Ecto neural progenitor cell (in vitro differentiated cells): ENCODE data around the gene DUSP7.

Experiments
- DNase-seq: peaks from one replicate; pipeline ENCODE4 v3.0.0-alpha.2; 2018; ENCODE audit warnings: low spot score

DUSP7 gene

DNA sequence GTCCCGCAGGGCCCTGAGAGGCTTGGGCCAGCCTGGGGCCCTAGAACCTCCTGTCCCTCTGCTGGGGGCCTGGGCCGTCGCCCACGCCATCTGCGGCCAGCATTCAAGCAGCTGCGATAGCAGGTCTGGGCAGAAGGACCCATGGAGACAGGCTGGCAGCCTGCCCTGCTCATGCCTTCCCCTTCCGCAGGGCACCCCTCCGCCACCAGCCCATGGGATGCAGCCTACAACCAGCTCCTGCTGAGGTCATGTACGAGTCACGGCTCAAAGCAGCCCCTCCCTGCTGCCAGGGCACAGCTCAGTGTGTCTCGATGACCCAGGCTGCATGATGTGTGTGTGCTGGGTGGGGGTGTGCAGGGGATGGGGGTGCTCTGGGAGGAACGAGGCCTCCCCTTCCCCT, 27.8 kb downstream of the DUSP7 start:
- DNase-seq = no peak

DNA sequence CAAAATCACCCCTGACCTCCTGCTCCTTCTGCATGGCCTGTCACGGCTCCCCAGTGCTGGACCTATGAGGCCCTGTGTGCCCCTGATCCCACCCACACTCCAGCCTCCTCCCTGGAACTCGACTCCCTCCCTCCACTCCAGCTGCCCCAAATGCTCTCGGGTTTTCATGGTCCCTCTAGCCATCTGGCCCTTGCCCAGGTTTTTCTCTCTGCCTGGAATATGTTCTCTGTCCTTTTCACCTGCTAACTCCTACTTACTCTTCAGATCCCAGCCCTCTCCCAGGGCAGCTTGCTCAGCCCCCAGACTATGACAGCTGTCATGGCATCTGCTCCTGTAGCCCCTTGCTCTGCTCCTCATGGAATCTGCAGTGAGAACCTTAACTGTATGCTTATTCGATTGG, 30.3 kb downstream of the DUSP7 start:
- no peak for DNase-seq

DNA sequence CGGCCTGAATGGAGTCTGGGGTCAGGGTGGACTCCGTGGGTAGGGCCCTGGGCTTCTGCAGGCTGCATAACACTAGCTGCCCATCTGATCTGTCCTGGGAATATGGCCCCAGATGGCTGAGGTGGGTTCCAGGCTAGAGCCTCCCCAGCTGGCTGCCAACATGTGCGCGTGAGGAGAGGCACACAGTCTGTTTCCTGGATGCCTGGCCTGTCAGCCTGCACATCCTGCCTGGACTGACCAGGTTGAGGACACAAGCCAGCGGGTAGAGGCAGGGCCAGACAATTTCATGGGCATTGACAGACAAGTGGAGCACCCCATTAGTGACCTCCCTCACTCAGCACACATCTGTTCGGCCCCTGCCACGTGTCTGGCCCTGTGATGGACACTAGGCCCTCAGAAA, 30.9 kb downstream of the DUSP7 start:
- DNase-seq = no peak

DNA sequence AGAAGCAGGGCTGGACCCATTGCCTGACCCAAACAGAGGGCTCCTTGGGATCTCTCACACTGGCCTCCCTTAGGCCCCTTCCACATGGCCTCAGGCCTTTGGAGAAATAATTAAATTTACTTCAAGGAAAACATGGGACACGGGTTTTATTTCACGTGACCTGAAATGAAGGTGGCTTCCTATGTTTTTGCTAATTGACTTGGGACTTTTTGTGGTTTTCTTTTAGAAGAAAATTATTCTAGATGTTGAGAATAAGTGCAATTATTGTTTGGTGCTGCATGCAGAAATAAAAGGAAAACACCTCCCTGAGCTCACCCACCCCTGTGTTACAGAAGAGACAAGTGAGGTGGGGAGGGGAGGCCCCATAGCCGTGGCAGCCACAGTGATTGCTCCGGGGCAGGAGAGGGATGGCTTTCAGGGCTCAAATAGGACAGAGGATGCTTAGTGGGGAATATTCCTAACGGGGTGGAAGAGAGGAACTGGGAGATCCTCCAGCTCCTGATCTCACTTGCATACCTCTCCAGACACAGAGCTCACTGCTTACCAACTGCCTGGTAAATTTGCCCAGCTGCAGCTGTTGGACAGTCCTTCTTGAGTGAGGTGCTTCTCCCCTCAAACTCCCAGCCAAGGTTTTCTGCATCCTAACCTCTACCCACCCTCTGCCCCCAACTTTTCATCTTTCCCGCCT, 31.5 kb downstream of the DUSP7 start:
- DNase-seq = no peak

DNA sequence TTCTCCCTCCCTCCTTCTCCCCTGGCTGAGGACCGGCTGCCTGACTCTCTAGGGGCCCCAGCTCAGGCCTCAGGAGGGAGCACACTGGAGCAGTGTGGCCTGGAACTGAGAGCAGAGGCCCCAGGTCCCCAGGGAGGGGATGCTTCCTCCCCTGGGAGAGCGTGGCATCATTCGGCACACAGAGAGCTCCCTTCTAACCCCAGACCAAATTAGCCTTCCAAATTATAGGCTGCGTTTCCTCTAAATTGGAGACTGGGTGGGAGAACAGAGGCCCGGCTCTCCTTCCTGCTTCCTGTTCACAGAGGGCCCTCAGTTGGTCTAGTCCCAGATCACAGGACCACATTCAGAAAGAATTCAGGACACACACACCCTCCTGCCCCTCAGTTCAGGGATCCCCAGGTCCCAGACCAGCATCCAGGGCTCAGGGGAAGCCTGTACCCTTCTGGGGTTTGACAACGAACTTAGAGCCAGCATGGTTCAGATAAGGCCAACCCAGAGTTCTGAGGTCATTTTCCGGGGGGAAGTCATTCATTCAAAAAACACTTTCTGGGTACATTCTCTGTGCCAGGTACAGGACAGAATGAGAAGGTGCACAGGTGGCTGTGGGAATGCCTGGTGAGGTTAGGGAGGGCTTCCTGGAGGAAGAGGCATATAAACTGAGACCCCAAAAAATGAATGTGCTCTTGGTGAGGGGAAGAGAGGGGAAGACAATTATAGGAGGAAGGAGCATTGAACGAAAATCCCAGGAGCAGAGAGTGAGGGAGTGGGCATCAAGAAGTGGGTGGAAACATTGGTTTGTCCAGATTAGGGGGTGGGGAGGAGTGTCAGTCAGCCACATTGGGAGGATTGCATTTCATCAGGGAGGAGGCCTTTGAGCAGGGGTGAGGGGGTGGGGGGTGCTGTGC, 32.3 kb downstream of the DUSP7 start:
- DNase-seq = no peak

DNA sequence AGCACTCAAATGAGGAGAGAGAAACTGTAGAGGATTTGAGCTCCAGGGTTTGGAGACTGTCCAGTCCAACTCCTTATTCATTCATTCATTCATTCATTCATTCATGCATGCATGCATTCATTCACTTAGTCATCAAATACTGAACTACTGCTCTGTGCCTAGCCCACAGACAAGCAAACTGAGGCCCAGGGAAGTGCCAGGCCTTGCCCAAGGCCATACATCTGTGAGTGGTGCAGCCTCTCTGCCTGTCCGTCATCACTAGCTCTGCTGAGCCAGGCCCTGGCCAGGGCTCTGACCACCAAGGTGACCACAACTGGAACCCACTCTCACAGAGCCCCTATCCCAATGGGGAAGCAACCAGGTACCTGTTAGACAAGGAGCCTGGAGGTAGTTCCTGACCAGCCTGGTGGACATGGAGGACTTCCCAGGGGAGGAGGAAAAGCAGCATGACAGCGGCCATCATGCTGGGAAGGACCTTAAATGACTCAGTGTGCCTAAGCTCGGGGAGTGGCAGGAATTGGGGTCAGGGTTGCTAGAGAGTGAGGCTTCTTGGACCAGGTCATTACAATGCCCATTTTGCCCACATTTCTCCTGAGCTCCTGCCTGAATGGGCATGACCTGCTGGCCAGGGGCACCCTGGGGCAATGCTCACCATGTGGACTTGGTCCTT, 33.1 kb downstream of the DUSP7 start:
- no peak for DNase-seq

DNA sequence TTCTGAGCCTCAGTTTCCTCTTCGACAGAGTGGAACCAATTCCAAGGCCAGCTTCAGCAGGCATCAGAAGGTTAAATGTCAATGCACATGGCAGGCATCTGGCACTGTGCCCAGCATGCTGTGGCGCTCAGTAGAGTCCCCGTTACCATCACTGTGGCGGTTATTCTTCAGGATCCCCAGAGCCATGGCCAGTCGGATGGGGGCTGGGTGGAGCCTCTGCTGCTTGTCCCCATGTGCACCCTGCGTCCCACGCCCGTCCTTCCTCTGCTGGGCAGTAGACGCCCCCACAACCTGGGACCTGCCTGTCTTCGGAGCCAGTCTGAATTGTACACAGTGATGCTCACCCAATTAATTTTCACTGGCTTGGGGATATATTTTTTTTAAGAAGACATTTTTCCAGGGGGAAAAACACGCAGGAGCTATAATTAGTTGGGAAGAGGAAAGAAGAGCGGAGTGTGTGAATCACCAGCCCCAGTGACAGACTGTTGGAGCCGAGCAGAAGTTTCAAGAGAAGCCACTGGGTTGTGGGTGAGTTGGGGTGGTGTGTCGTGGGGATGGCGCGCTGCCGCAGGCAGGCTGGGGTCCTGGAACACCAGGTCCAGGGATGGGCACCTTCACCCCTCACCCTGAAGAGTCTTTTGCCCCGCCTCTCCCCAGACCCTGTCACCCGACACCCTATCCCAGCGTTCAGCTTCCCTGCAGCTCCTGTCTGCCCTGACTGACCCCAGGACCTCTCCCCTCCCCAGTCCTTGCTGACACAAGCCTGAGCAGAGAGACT, 33.9 kb downstream of the DUSP7 start:
- no peak for DNase-seq

DNA sequence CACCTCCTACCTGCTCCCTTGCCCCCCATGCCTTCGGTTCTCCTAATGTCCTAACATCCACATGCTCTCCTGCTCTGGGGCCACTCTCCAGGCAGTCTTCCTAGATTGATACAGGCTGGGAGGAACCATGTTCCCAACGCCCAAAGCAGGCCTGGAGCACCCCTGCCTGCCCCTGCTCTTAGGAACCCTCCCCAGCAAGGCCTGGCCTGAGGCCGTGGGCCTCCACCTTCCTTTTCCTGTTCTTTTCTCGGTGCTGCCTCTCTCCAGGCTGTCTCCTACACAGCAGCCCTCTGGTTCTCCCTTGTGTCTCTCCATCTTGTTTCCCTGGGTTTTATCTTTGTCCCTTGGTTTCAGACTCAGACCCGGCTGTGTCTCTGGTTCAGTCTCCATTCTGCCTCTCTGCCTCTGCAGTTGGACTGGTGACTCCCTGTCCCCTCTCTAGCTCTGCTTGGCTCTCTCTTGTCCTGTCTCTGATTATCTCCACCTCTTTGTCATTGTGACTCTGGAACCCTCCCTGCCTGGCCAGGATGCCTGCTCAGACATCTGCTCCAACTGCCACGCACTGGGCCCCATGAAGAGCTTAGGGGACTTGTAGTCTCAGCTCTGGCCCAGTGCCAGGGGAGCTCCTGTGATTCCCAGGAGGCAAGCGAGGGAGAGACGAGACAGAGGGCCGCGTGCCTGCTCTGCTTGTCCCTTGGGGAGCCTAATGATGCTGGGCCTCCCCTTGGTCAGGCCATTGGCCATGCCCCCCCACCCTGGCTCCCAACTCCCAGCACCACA, 34.7 kb downstream of the DUSP7 start:
- no peak for DNase-seq

DNA sequence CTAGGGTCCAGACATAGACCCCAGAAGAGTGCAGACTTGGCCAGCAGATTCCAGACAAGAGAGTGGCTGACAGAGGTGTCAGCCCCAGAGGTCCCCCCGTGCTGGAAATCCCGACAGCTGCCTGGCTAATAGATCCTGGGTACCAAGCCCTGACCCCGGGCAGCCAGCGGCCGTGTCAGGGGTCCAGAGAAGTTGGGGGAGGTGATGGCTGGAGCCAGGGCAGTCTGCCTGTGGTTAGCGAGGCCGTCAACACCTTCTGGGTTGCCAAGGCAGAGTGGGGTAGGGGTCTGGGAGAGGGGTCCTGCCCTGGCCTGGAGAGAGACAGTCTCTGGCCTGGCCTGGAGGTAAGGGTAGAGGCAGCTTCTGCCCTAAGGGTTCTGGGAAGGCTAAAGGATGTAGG, 35.6 kb downstream of the DUSP7 start:
- DNase-seq = no peak

DNA sequence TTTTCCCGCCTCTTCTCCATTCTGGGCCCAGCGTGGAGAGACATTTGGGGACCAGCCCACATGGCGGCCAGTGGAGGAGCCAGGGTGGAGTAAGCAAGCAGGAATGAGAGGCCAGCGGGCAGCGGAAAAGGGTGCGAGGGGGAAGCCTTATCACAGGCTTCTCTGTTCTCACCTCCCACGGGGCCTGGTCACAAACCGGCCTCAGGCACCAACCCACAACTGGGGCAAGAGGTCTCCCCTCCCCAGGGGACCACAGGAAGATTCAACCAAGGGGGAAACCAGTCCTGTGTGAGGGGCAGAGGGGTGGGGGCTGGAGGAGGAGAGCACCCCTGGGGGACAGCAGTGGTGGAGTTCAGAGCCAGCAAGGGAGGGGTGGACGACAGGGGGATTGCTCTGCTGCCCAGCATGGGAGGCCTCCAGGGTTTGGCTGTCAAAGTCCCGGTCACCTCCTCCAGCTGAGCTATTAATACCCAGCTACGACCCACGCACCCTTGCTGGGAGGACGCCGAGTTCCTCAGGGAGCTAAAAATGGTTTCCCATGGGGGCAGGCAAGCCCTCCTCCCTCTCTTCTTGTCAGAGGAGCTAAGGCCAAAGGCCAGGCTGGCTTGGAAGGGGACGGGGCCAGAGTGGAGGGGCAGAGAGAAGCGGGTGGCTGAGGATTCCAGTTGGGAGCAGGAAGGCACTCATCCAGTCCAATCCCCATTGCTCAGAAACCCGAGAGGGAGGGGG, 36.9 kb downstream of the DUSP7 start:
- DNase-seq = no peak

DNA sequence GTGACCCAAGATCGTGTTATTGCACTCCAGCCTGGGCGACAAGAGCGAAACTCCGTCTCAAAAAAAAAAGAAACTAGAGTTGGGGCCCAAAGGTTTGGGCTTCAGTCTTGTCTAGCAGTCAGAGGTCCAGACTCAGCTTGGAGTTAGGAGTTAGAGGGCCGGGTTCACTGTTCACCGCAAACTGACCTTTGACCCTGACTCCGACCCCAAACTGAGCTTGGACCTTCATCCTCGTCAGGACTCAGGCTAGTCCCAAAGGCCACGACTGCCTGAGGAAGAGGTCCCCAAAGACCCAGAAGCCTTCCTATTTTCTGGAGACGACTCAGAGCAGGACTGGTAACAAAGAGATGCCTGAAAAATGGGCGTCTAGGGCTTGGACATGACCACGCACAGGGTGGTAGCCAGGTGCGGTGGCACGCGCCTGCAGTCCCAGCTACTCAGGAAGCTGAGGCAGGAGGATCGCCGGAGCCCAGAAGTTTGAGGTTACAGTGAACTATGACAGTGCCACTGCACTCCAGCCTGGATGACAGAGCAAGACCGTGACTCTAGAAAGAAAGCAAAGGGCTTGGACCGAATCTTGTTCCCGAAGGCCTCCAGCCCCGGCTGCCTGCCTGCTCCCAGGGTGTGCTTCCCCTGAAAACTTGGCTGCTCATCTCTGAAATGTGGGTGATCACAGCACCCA, 37.9 kb downstream of the DUSP7 start:
- no peak for DNase-seq

DNA sequence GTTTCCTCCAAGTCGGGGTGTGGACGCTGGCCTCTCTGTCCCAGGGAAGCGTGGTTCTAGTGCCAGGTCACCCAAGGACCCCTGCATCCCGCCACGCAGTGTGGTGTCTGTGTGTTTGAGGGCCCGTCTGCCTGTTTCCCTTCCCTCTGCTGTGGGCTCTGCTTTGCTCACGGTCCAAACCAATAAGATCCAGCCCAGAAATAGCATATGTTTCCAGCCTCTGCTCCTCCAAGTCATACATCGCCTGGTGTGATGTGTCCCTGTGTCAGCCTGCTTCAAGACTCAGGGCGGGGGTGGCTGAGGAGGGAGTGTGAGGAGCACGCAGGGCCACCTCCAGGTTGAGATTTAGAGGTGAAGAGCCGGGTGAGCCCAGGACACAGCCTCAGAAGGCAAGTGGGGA, 38.8 kb downstream of the DUSP7 start:
- no peak for DNase-seq

DNA sequence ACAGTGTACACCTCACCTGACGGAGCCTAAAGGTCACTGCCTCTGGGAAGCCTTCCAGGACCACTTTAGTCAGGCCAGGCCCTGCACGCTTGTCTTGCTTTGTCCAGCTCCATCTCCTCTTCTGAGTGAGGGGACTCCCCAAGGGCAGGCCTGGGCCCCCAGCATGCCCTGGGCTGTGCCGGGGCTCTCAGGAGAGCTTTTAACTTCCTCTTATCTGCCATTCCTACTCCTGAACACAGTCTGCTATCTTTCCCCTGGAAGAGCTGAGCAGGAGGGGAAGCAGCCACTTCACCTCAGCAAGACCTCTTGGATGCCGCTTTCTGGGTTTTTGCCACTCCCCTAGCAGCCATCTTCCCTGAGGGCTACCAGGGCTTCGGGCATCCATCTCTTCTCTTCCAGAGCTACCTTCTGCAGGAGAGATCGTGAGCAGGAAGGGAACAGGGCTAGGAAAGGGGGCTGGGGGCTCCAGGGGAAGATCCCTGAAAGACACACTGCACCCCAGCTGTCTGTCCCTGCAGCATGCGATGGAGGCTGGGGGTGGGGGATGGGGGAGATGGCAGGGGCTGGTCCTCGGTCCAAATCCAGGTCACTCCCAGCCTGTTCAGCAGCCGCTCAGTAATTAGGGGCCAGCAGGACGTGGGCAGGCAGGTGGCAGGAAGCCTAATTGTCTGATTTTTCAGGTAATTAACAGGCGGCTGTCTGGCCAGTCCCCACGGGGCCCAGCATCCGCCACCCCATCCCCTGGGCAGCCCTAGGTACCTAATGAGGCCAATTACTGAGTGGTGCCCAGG, 40.7 kb downstream of the DUSP7 start:
- no peak for DNase-seq

DNA sequence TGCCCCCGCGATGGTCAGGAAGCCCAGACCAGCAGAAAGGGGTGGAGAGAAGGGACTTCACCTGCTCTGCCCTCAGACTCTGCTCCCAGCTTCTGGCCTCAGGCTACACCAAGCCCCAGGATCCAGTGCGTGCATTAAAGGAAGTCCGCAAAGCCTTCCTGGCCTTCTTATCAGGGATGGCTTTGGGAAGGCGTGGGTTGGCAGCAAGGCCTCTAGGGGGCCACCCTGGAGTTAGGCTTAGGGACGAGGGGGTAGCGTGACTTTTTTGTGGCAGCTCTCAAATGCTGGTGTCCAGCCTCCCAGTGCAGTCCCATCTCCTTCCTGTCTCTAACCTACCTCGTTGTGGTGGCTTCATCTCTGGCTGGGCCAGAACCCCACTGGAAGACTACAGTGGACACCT, 41.8 kb downstream of the DUSP7 start:
- DNase-seq = no peak

DNA sequence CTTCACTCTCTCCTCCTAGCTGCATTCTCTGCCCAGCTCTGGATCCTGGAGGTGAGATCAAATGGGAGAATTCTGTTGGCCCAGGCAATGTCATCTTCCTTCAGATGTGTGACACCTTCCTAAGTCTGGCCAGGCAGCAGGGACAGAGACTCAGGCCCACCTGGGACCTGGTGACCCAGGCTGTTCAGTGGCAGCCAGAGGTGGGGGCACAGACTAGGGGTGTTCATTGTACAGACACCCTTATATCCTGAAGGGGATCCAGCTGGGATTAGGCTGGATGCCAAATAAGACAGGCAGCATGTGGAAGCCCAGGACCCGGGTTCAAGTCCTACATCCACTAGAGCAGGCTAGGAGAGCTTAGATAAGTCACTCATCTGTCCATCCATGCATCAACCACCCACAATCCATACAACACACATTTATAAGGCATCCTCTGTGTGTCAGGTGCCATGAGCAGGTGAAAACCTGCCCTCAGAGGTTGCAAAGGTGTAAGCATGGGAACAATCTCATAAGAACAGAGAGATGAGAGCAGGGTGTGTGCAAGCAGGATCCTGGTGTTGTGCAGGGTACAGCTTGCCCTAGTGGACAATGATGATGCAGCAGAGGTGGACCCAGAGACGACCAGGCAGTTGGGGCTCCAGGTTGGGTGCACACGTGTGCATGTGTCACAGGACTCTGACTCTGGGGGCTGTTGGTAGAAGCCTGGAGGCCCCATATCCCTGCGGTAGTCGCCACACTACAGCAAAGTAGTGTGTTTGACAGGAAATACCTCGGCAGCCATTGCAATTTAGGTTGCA, 42.4 kb downstream of the DUSP7 start:
- DNase-seq = no peak

DNA sequence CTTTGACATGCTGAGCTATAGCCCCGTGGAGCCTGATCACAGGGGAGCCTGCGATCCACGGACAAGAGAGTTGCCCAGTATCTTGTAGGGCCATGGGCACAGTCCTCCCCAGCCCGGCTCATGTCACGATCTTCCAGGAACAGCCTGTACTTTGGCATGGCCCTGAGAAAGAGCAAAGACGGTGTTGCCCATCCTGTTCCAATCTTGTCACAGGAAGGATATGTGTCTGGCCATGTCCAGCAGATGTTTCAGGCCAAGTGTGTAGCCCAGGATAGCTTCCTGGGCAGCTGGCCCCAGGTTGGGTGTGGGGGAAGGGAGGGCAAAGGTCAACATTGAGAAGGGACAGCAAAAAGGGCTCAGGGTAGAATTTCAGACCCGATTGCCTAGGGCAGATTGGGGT, 43.7 kb downstream of the DUSP7 start:
- DNase-seq = no peak

DNA sequence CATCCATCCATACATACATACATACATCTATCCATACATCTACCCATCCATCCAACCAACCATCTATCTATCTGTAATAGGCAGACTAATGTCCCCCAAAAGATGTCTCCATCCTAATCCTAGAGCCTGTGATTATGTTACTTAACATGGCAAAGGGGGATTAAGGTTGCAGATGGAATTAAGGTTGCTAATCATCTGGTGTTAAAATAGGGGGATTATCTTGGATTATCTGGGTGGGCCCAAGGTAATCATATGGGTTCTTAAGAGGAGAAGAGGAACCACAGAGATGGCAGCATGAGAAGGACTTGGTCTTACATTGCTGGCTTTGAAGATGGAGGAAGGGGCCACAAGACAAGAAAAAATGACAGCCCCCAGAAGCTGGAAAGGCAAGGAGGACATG, 45.9 kb downstream of the DUSP7 start:
- no peak for DNase-seq

DNA sequence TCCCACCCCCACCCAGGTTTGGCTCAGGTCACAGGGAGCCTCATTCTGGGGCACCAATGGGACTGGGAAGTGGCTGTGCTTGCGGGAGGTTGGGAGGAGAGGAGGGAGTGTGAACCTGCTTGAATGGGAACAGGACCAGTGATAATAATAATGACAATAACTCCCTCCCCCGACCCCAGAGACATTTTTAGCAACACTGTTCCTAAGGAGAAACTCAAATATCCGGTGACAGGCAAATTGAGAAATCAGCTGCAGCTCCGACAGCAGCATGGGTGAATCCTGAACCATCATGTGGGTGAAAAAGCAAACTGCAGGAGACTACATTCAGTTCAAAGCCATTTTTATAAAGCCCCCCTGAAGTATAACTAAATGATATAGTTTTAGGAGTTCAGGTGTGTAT, 49.1 kb downstream of the DUSP7 start:
- no peak for DNase-seq

DNA sequence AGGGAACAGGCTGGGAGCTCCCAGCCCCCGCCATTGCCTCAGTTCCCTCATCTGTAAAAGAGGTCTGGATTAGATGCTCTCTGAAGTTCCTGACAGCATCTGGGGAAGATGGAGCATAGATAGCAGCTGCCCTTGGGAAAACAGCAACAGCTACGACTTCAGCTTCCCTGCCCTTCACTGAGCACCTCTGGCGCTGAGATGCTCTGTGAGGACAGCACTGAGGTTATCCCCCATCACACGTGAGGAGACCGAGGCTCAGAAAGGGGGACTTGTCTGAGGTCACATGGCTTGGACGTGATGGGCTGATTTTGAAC, 49.6 kb downstream of the DUSP7 start:
- DNase-seq = no peak
